CD4-positive, alpha-beta T cell treated with Interleukin-12 subunit alpha and Interleukin-12 subunit beta, for 1 hour (primary cell): ENCODE measurements around the gene SNORC.
A peak's percentile ranks its signal among the peaks of the same experiment; 100 is the strongest.

Experiments used
- DNase-seq: peaks from one replicate; pipeline ENCODE4 v3.0.0-alpha.2; 2020

The SNORC gene

GRCh38 chr2:232869138-232870017, 686 bp upstream of the SNORC start:
- DNase-seq, result no peak

GRCh38 chr2:232870766-232871371, 805 bp downstream of the SNORC start:
- no peak for DNase-seq

GRCh38 chr2:232871418-232871834, 1.4 kb downstream of the SNORC start:
- DNase-seq, result no peak

GRCh38 chr2:232871835-232872736, 2.0 kb downstream of the SNORC start:
- no peak for DNase-seq

GRCh38 chr2:232872826-232873225, 2.8 kb downstream of the SNORC start:
- DNase-seq, result no peak

GRCh38 chr2:232873292-232873908, 3.3 kb downstream of the SNORC start:
- DNase-seq, result no peak

- DNase-seq, result no peak
These were observed 4.0 kb downstream of the SNORC start for GRCh38 chr2:232873909-232874641.

- no peak for DNase-seq
These were observed 4.7 kb downstream of the SNORC start for GRCh38 chr2:232874677-232875223.

- DNase-seq, result no peak
These were observed 5.4 kb downstream of the SNORC start for GRCh38 chr2:232875256-232876121.

GRCh38 chr2:232876161-232876977, 6.3 kb downstream of the SNORC start:
- peak; percentile 46 for DNase-seq

GRCh38 chr2:232876978-232877441, 6.9 kb downstream of the SNORC start:
- DNase-seq, result no peak

GRCh38 chr2:232877940-232878511, 8.0 kb downstream of the SNORC start:
- no peak for DNase-seq

- no peak for DNase-seq
These were observed 9.0 kb downstream of the SNORC start for GRCh38 chr2:232878855-232879617.

- no peak for DNase-seq
These were observed 9.8 kb downstream of the SNORC start for GRCh38 chr2:232879618-232880494.

GRCh38 chr2:232880764-232881351, 10.8 kb downstream of the SNORC start:
- DNase-seq, result no peak

- DNase-seq, result no peak
These were observed 12.0 kb downstream of the SNORC start for GRCh38 chr2:232882085-232882484.

GRCh38 chr2:232882505-232883115, 12.5 kb downstream of the SNORC start:
- DNase-seq, result no peak
